GM18505 (cell line): ENCODE results near the gene MTMR12.

ENCODE experiments used
- ATAC-seq: cut with Tn5 transposase; IDR thresholded peaks from one replicate; pipeline ENCODE4 v1.9.1; 2021; ENCODE audit not compliant: unreplicated experiment
- POLR2A ChIP-seq: IDR thresholded peaks from 4 replicates; pipeline ENCODE4 v1.6.1; 2011; ENCODE audit warnings: borderline replicate concordance; ENCODE audit not compliant: insufficient read depth, insufficient read length; ENCODE audit errors: extremely low read depth

The MTMR12 gene

GRCh38 chr5:32259033-32259432 lies 53.7 kb downstream of the MTMR12 start:
- TF ChIP-seq POLR2A = no peak
- no peak for ATAC-seq

- TF ChIP-seq POLR2A = no peak
Measured at GRCh38 chr5:32258424-32258823, 54.3 kb downstream of the MTMR12 start.

GRCh38 chr5:32255540-32255900 lies 57.2 kb downstream of the MTMR12 start:
- ATAC-seq = no peak
- no peak for TF ChIP-seq POLR2A

More at GRCh38 chr5:32258424-32258823, 54.3 kb downstream of the MTMR12 start:
- no peak for ATAC-seq

DNA sequence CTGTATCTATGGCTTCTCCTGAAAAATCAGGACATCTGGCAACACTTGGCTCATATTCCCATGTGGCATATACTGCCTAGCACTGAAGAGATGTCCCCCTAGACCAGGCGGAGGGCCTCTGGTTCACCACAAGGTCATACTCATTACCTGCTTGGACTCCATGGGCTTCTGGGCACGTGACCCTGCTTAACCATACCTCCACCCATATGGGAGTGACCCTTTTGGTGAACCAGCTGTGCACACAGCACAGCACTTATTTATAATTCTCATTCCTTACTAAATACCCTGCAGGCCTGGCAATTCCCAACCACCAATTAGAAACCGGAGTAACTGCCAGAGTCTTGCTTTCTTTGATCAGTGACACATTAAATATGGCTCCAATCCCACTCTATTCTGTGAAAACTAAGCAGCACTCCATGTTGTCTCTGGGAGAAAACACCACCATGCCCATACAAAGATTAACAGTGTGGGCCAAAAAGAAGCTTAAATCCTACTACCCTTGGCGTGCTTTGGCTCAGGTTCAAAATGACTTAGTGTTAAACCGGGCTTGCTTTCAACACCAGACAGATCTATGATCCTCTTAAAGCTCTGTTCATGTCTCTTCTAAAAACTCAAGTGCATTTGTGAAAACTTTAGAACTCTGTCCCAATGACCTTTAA lies 57.7 kb downstream of the MTMR12 start:
- no peak for TF ChIP-seq POLR2A
- no peak for ATAC-seq

GRCh38 chr5:32251871-32252458 lies 60.8 kb downstream of the MTMR12 start:
- TF ChIP-seq POLR2A = no peak
- no peak for ATAC-seq

GRCh38 chr5:32249668-32250067 lies 63.1 kb downstream of the MTMR12 start:
- TF ChIP-seq POLR2A = no peak
- ATAC-seq = no peak

DNA sequence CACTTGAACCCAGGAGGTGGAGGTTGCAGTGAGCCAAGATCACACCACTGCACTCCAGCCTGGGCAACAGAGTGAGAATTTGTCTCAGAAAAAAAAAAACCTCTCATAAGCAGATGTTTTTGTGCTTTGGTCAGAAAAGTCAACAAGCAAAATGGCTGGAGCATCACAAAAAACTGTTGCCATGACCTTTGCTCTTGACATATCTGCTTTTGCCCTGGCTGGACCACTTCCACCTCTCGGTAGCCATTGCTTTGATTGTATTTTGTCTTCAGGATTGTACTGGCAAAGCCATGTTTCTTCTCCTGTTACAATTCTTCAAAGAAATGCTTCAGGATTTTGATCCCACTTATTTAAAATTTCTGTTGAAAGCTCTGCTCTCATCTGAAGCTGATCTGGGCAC lies 67.0 kb downstream of the MTMR12 start:
- no peak for TF ChIP-seq POLR2A
- ATAC-seq = no peak

GRCh38 chr5:32244017-32244416 lies 68.7 kb downstream of the MTMR12 start:
- no peak for ATAC-seq
- TF ChIP-seq POLR2A = no peak

GRCh38 chr5:32241034-32241783 lies 71.5 kb downstream of the MTMR12 start:
- TF ChIP-seq POLR2A = no peak
- no peak for ATAC-seq

- ATAC-seq = no peak
- TF ChIP-seq POLR2A = no peak
Measured at GRCh38 chr5:32239385-32239784, 73.4 kb downstream of the MTMR12 start.

- no peak for ATAC-seq
- no peak for TF ChIP-seq POLR2A
Measured at GRCh38 chr5:32233696-32234447, 78.9 kb downstream of the MTMR12 start.

GRCh38 chr5:32233220-32233695 lies 79.5 kb downstream of the MTMR12 start:
- TF ChIP-seq POLR2A = no peak
- ATAC-seq = no peak
